ENCODE measurements around the gene SCAMP1.
"Not testable (repeated sequence)": the region's sequence is repeated elsewhere in the genome, so short reads cannot be mapped to it uniquely, and the experiment has no call there.

Gene SCAMP1

GRCh38 chr5:78360924-78361630, 660 bp downstream of the SCAMP1 start:
- peak; percentile 35 for DNase-seq (ENCODE audit: low spot score)

DNA sequence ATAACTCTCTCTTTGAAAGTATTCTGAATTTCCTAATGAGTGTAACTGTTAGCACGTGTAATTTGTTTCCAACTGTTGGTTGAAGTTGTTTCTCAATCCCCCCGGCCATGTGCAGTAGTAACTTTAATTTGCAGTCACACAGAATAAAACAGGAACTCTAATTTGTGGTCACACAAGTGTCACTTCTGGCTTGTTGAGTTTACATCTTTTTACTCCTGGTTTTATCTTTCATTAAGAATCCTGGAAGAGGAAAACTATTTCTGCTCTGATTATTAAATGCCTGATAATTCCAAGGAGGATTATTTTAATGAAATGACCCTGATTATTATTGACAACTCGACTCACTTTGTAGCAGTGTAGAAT, 1.2 kb downstream of the SCAMP1 start:
- no peak for DNase-seq (ENCODE audit: low spot score)

DNA sequence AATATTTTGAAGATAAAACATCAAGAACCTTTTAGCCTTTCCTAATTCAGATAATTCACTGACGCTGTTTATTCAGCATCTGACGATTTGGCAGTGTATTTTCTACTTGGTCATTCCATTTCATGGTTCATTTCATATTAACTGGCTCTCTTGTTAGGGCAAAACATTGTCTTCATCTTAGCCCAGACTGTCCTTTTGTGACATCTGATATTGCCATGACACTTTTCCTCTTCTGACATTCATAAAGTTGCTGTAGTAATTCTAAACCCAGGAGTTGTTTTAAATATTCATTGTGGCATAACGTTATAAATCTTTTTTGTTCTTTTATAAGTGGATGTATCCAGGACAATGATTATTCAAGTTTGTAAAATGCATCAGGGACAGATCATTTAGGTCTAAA, 1.8 kb downstream of the SCAMP1 start:
- no peak for DNase-seq (ENCODE audit: low spot score)

- no peak for DNase-seq (ENCODE audit: low spot score)
Measured at GRCh38 chr5:78364005-78364404, 3.6 kb downstream of the SCAMP1 start.

- no peak for DNase-seq (ENCODE audit: low spot score)
Measured at GRCh38 chr5:78367318-78367991, 7.0 kb downstream of the SCAMP1 start.

GRCh38 chr5:78369680-78370079, 9.3 kb downstream of the SCAMP1 start:
- DNase-seq (ENCODE audit: low spot score), result no peak

GRCh38 chr5:78373231-78373630, 12.8 kb downstream of the SCAMP1 start:
- no peak for DNase-seq (ENCODE audit: low spot score)

DNA sequence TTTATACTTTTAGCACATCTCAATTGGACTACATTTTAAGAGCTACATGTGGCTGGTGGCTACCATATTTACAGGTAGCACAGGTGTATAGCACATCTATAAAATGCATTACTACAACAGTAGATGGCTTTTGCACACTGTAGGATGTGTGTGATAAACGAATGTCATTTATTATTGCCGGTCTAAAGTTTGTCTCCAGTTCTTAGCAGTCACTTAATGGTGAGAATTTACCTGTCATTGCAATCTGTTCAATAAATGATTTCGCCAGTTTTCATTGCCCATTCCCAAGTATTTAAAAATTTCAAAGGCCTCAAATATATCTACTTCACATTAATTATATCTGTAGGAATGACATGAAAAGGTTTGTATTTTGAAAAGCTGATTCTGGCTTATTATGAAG, 15.9 kb downstream of the SCAMP1 start:
- no peak for DNase-seq (ENCODE audit: low spot score)

GRCh38 chr5:78377056-78377717, 16.8 kb downstream of the SCAMP1 start:
- peak; percentile 18 for DNase-seq (ENCODE audit: low spot score)

DNA sequence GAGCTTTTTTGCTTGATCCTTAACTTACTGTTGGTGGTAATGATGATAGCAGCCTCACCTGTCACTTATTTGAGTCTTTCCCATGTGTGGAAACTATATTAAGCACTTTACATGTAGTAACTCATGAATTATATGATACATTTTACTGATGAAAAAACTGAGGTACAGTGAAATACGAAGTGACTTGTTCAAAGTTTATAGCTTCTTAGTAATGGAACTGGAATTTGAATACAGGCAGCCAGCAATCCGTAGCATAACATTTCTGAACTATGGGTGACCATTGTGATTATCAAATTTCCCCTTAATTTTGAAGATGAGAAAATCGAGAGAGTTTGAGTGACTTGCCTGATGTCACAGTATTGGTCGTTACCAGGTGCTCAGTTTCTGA, 17.3 kb downstream of the SCAMP1 start:
- DNase-seq (ENCODE audit: low spot score), result no peak

- DNase-seq (ENCODE audit: low spot score), result no peak
Measured at GRCh38 chr5:78387468-78388153, 27.2 kb downstream of the SCAMP1 start.

DNA sequence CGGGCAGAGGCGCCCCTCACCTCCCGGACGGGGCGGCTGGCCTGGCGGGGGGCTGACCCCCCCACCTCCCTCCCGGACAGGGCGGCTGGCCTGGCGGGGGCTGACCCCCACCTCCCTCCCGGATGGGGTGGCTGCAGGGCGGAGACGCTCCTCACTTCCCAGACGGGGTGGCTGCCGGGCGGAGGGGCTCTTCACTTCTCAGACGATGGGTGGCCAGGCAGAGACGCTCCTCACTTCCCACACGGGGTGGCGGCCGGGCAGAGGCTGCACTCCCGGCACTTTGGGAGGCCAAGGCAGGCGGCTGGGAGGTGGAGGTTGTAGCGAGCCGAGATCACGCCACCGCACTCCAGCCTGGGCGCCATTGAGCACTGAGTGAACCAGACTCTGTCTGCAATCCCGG, 30.9 kb downstream of the SCAMP1 start:
- not testable (repeated sequence) for DNase-seq (ENCODE audit: low spot score)

DNA sequence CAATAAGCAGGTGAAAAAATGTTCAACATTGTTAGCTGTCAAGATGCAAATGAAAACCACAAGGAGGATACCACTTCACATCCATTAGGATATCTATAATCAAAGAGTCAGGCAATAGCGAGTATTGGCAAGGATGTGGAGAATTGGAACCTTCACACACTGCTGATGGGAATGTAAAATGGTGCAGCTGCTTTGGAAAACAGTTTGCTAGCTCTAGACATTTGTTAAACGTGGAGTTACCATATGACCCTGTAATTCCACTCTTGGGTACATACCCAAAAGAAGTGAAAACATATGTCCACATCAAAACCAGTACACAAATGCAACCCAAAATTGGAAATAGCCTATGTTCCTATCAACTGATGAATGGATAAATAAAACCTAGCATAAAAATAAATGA, 37.4 kb downstream of the SCAMP1 start:
- DNase-seq (ENCODE audit: low spot score), result no peak

GRCh38 chr5:78399116-78399515, 38.7 kb downstream of the SCAMP1 start:
- peak; percentile 4 for DNase-seq (ENCODE audit: low spot score)

- no peak for DNase-seq (ENCODE audit: low spot score)
Measured at GRCh38 chr5:78404682-78405293, 44.4 kb downstream of the SCAMP1 start.

GRCh38 chr5:78405829-78406750, 45.7 kb downstream of the SCAMP1 start:
- no peak for DNase-seq (ENCODE audit: low spot score)

DNA sequence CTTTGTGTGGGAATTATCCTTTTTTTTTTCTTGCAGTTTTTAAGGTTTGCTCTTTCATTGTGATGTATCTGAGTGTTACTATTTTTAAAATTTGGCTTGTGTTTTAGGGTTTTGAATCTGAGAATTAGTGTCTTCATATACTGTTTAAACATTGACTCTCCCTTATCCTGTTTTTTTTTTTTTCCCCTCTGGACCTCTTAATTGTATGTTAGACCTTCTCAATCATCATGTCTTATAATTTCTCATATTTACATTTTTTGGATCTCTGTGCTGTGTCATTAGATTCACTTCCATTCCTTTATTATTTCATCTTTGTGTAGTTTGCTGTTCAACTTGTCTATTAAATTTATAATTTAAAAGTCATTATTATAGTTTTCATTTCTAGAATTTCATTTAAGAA, 47.0 kb downstream of the SCAMP1 start:
- DNase-seq (ENCODE audit: low spot score), result no peak

DNA sequence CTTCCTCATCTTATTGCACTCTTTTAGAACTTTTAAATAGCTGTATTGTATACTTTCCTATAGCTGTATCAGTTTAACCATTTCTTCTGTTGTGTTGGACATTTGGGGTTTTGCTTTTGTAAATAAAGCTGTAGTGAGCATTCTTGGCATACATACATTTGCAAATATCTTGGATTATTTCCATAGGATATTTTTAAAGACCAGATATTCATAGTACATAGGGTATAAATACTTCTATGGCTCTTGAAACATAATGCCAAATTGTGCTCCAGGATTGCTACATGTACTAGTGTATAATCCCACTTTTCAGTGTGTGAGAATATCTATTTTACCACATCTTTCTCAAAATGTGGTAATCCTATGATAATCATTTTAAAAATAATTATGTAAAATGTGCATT, 51.2 kb downstream of the SCAMP1 start:
- no peak for DNase-seq (ENCODE audit: low spot score)

GRCh38 chr5:78416677-78417425, 56.4 kb downstream of the SCAMP1 start:
- DNase-seq (ENCODE audit: low spot score), result no peak

DNA sequence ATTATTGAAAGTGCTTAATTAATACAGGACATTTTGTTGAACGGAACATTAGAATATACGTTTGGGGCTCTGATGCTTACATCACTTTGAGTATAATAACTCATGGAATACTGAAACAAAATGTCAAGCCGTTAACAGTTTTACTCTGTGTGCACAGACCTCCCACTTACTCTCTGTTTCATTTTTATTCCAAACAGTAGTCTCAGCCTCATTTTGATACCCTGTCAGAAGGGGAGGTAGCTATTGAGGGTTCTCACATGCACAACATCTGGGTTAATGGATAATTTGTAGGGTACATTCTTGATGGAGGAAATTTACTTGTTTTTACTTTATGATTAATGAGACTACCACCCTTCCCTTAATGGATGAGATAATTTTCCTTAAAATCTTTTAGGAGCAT, 59.0 kb downstream of the SCAMP1 start:
- DNase-seq (ENCODE audit: low spot score), result no peak

- no peak for DNase-seq (ENCODE audit: low spot score)
Measured at GRCh38 chr5:78420548-78420947, 60.1 kb downstream of the SCAMP1 start.
